NK-92 treated with Interleukin-12 subunit alpha and Interleukin-12 subunit beta, amount 100 ng/mL, for 24 hours (cell line): ENCODE results near the gene DISC1.
"Not testable (repeated sequence)": the region's sequence is repeated elsewhere in the genome, so short reads cannot be mapped to it uniquely, and the experiment has no call there.

Experiments
- DNase-seq: peaks from one replicate; lab custom pipeline; 2025; lab: John Stamatoyannopoulos, UW

The DISC1 gene

DNA sequence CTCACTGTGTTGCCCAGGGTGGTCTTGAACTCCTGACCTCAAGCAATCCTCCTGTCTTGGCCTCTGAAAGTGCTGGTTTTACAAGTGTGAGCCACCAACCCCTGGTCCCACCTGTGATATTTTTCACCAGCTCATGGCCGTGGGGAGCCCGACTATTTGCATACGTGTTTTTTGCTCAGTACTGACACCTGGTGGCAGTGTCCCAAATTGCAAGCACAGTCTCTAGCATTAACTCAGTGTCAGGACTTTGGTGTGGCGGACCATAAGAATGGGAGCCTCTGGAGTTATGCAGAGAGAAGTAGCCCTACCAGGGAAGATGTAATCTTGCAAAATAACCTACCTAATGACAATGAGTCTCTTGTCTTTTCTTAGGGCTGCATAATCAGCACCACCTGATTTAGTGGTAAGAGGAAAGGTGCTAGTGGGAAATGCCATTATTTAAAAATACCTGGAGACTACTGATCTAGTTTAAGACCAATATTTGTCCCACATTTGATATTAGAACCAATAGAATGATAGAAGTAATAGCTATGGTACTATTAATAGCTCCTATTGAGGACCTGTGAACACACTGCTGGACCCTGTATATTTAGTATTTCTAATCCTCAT, 305.4 kb downstream of the DISC1 start:
- DNase-seq: peak; percentile 2

DNA sequence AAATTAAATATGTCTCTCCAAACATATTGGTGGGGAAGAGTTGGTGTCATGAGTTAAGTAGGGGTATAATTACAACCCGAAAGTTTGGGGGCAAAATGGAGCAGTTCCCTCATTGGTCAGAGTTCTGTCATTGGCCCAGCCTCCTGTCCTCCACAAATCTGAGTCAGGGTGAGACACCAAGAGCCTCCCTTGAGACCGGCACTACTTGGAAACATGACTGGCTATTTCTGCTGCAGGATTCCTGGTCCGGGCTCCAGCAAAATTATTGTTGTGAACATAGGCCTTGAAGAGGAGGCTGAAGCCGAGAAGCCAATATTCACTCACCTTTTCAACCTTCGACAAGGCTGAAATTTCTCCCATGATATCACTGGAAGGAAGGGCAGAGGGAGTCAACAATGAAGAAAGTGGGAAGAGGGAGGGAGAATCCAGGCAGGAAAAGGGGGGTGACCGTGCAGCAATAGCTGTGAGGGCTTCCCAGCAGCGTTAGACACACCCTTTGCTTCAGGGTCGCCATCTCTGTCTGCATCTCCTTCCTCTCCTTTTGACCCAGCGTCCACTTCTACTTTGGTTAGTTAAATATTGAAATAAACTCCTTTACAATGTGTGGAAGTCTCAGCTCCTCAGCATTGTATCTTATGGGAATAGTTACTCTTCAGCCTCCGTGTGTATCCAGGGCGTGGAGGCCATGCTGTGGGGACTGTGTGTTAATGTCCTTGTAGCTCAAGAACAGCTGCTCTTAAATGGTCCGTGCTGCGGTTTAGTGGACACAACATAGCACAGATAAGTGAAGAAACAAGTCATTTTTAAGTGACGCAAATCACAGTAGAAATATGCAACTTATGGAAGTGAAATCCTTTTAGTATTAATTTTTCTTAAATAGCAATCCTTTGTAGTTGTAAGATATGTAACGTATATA, 307.4 kb downstream of the DISC1 start:
- no peak for DNase-seq

DNA sequence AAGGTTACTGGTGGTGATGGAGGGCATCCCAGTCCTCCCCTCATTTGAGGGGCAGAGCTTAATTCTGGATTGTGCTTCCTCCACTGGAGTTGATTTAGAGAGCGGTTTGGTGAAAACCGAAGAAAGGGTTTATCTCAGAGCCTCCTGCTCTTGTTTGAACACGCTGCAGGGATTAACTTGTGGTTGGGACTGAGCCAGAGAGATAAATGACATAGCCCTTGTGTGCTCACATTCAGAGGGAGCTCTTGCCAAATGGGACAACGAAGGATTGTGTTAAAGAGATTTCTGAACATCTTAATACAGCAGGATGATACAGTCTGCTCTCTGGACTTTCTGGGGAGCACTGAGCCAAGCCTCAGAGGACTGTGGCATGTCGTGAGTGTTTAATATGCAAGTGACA, 308.2 kb downstream of the DISC1 start:
- DNase-seq: no peak

DNA sequence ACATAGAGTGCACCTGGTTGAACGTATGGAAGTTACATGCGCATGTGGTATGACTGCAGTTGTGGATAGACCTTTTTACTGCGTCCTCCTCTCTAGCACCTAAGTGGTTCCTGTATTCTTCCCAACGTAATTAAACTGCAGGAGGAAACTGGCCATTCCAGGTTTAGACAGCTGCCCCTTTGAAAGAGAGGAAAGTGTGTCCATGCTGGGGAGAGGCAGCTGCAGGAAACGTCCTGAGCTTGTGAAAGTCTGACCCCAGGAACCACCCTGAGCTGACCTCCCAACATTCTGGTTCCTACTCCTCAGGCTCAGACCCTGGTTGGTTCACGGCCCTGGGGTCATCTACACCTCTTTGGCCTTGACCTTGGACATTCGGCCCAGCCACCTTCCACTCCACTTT, 309.3 kb downstream of the DISC1 start:
- DNase-seq: no peak

DNA sequence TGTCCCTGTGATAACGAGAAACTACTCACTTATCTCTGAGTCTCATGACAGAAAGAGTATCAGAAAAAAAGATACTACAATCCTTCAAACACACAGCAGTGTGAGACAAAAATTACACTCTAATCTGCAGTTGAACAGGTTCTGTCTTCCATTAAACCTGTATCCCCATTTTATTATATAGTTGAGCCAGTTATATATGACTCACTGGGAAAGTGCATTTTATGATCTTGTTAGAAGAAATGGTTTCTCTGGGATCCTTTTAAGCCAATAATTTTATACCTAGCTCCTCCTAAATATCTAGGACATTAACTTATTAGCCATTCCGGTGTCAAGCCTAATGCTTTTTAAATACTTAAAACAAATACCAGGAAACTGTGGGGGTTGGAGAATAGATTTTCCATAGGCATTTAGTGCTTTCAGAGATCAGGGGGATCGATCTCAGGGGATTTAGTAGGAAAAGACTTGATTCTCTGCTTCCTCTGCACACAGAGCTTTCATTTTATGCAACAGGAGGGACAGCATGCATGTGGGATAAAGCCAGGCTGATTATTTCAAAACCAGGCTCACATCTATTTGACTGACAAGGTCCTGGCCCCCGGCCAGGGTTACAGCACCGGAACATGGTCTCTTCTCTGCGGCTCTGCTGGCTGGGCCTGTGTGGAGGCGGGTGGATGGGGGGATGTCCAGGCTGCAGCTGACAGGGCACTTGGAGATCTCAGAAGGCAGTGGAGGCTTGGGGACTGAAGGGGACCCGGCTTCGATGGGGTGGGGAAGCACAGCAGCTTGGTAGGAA, 310.6 kb downstream of the DISC1 start:
- DNase-seq: no peak

DNA sequence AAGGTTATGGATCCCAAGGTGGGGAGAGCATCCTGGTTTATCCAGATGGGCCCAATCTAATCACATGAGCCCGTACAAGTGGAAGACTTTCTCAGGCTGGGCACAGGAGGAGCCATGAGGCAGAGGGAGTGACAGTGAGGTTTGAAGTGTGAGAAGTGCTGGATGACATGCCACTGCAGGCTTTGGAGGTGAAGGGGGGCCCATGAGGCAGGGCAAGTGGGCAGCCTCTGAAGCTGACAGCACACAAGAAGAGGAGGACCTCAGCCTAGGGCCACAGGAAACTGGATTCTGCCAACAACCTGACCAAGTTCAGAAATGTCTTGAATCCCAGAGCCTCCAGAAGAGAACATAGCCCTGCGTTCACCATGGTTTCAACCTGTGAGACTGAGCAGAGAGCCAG, 311.6 kb downstream of the DISC1 start:
- DNase-seq: no peak

DNA sequence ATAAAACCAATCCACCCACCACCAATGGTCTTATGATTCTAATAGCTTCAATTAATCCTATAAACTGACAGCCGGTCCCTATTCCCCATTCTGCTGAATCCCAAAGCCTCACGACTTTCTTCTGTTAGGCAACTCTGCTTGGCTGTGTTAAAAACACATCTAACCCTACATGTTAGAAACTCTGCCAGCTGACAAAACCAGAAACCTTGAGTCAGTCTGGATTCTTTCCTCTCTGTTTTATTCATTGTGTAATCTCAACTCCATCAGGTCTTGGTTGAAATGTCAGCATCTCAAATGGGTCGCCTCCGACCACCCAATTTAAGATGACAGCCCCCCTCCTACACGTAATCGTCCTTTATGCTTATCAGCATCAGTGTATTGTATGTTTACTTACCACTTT, 312.1 kb downstream of the DISC1 start:
- DNase-seq: no peak

DNA sequence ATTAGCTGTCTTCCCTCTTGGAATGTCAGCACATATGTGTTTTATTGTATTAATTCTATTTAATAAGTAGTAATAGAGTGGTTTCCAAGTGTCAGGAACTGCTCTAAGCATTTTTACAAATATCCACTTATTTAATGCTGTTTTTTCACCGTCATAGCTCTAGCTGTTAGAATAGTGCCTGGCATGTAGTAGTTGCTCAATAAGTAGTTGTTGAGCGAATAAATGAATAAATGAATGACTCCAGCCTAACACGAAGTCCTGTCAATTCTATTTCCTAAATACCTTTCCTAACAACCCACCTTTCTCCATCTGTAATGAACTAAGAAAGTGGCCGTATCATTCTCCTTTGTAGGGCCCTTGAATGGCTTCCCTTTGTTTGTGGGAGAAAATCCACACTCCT, 312.5 kb downstream of the DISC1 start:
- DNase-seq: no peak

DNA sequence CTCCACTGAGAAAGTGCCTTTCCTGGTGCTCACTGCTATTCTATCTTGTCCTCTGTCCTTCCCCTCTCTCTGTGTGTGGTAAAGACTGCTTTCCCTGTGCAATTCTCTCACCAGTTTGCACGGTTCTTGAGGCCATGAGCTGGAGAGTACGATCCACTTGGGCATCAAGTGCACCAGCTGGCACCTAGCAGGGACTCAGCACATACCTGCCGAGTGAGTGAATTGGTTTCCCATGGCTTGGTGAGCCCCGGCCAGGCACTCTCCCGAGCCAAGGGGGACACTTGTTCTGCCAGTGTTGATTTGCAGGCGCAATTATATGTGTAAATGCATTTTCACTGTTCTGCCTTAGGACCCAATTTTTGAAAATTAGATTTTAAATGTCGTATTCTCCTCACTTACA, 313.5 kb downstream of the DISC1 start:
- DNase-seq: no peak

DNA sequence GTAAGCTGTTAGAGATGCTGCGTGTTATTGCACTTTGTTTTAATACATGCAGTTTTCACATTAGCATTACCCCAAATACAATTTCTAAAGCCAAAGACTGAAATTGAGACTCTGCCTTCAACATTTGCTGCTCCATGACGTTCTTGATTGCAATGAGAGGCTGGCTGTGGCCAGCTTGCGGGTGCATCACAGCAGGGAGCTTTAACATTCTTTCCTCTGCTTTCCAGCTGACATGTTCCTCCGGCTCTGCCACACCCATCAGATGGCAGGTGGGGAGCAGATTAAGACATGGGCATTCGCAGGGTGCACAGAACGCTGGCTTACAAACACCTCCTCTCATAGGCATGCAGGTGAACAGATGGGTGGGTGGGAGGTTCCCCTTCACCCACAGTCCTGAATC, 314.1 kb downstream of the DISC1 start:
- no peak for DNase-seq

DNA sequence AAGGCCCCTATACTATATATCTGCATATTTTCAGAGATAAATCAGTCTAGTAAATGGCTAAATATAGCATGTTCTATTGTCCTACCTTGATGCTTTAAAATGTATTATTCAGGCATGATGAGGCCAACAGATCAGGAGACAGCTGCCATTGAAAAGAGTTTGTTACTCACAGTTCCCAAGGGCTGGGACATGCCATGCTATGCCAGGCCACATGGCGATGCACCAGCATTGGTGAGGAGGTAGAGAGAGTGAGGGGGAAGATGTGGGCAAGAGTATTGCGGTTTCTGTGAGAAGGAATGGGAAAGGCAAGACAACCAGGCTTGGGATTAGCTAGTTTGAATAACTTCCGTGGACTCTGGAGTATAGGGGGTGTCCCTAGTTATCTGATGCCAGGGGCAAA, 316.5 kb downstream of the DISC1 start:
- no peak for DNase-seq

DNA sequence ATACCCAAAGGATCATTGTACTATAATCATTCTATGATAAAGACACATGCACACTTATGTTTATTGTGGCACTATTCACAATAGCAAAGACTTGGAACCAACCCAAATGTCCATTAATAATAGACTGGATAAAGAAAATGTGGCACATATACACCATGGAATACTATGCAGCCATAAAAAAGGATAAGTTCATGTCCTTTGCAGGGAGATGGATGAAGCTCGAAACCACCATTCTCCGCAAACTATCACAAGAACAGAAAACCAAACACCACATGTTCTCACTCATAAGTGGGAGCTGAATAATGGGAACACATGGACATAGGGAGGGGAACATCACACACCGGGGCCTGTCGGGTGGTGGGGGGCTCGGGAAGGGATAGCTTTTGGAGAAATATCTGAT, 321.5 kb downstream of the DISC1 start:
- not testable (repeated sequence) for DNase-seq

DNA sequence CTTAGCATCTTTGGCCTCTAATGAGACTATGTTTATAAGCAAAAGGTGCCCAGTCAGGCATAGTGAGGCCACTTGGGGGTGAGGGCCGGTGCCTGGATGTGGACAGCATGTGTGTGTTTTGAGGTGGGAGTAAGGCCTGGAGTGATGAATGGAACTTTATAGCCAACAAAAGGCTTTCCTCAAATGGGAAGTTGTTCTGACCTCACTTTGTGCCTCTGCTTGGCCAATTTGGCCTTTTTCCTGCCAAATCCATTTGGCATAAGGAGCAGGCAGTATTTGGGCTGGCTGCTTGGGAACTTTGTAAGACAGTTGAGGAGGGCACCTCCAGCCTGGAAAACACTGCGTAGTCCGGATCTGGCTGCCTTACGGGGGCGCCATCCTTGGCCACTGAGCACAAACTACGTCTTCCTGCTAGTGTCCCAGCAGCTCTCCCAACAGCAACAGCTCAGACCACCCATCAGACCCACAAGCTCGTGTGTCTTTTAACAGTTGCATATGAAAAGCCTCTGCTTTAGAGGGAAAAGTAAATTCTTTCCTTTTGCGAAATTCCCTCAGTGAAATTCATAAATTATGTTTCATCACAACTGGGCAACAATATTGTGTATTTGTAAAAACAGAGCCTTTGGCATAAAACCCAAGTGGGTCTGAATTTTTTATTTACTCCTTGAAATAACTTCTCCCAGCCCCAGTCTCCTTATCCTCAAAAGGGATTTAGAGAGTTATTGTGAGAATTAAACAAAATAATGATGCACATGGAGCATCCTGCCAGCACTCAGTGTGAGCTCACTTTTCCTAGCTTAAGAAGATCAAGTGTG, 322.9 kb downstream of the DISC1 start:
- DNase-seq: no peak

DNA sequence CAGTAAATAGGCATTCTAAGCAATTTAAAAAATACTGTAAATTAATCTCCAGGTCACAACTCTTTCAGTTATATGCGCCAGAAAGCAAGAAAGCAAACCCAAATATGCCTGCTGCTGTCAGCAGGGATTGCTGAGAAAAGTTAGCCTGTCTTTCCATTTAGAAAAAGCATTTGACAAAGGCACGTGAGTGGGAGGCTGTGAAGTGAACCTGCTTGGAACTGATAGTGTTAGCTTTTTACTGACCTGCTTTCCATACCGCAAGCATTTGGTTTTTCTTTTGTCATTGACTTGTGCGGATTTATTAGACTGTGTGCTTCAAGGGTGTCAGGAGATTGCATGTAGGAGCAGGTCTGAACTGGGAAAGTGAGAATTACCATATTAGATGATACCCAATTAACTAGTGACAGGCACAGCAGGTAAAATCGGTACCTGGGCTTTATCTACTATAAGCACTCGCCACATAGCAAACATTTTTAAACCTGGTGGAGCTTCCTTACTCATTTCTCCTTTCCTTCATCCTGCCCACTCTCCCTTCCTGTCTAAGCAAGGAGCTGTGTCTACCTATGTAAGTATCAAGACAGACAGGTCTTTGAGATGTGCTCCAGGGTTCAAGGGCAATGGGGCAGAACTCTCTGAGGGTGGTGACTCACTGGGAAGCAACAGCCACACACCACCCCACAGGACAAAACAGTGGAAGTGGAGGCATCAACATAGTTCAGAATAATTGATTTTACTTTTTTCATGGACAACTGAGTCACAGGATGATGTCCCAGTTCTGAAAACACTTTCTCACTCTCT, 323.9 kb downstream of the DISC1 start:
- DNase-seq: no peak

DNA sequence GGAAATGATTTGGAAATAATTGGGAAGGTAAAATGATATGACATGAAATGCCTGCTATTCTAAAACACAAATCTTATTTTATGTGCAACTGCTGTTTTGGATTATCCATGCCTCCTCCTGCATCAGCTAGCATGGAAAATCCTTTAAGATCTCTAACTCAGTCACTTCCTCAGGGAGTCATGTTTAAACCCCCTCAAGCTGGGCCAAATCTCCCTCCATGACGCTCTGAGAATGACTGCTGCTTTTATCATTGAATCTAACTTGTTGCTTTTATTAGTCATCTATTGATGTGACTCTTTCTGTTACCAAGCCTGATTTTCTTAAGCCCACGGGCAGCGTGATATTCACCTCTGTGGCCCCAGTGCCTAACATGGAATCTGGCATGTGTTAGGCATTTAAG, 324.8 kb downstream of the DISC1 start:
- no peak for DNase-seq

DNA sequence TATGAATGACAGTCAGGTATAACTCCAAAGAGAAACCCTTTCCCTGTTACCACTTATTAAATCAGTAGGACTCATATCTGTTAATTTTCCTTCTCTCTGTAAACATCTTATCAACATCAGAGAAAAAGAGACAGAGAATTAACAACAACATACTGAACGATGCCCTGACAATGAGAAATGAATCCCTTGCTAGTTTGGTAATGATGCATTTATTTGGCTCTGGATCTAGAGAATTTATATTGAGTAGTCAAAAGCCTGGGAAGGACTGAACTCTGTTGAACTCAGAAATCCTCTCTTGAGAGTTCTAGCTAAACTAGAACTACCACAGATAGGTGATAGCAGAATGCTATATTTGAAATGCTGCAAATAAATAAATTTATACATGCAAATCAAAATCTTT, 325.6 kb downstream of the DISC1 start:
- no peak for DNase-seq

DNA sequence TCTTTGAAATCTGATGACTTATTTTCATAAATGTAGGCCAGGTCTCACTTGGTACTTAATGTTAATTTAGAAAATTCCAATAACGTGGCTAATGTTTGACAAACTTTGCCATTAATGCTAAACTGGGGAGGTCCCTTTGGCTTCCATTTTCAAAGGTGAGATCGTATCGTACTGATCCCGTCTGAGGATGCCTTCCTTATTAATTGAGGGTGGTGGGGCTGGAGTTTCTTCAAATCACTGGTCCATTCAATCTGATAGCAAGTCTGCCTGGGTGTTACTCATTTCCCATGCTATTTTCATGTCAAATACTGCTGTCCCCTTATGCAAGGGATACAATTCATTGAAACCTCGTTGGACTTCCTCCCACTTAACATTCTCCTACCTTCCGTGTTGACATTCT, 327.1 kb downstream of the DISC1 start:
- DNase-seq: no peak

DNA sequence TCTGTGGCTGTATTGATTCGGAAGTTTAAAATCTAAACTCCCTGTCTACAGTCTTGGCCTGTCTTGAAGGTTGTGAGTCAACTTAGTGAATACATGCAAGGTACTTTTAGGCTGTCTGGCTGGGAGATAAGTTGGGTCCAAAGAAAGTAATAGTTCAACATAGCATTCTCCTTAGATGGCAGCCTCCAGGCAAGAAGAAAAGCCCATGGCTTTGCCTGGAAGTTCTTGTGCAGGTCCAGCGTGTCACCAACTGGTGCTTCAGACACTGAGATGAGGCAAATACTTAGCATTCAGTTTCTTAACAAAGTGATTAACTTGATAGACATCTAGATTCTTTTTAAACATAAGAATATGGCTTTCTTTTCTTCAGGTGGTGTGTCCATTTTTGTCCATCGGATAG, 328.2 kb downstream of the DISC1 start:
- no peak for DNase-seq

DNA sequence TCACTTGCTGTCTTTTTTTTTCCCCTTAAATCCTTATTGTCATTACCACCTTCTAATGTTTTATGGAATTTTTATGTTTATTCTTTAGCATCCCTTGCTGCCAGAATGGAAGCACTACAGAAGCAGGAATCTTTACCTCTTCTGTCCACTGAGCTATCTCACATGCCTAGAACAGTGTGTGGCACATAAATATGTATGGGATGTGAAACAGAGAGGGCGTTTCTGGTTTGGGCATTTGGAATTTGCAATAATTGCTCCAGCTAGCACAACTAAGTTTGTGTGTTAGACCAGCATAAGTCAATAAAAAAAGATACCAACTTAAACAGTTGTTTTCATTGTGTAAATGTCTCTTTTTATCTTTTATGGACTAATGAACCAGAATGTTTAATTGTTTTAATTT, 330.8 kb downstream of the DISC1 start:
- no peak for DNase-seq

DNA sequence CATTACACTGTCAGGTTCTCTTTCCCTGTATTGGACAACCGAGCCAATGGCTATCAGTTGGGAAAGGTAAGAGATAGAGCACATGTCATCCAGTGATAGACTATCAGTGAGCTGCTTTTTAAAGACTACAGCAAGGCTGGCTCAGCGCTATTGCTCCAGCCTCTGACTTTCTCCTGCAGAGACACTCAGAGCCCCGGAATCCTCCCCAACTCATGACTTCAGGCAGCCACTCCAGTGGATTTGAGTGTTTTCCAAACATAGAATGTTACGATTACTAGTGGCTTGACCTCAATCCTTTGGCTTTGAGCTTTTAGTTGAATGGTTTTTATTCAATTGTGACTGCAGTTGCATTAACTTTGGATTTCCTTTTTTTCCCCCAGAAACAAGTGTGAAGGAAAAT, 331.9 kb downstream of the DISC1 start:
- no peak for DNase-seq

DNA sequence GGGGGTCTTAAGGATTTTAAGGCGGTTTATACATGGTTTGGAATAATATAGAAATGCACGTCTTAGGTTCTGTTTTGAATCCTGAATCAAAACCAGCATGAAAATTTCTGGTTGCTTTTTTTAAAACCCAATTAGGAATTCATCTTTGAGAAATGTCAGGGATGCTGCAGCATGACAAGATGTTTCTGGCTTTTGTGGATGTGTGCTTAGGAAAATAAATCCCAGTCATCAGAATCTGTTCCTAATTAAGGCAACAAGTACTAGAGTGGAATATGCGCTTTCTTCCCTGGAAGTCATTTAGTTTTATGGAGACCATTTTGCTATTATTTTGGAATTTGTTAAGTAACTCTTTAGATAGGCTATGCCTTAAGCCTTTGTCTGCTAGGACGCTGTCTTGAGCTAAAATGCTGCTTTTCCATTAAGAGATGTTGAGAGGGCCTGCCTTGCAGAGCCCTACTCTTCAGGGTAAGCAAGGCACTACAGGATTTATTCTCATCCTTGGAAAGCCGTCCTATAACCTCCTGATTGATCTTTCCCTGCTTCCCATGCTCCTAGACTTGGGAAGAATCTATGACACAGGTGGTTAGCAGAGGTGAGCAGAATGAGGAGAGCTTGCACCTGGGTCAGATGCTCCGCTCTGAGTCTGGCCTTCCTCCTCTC, 332.8 kb downstream of the DISC1 start:
- DNase-seq: no peak
